ENCODE data around the gene VIT.

The VIT gene

DNA sequence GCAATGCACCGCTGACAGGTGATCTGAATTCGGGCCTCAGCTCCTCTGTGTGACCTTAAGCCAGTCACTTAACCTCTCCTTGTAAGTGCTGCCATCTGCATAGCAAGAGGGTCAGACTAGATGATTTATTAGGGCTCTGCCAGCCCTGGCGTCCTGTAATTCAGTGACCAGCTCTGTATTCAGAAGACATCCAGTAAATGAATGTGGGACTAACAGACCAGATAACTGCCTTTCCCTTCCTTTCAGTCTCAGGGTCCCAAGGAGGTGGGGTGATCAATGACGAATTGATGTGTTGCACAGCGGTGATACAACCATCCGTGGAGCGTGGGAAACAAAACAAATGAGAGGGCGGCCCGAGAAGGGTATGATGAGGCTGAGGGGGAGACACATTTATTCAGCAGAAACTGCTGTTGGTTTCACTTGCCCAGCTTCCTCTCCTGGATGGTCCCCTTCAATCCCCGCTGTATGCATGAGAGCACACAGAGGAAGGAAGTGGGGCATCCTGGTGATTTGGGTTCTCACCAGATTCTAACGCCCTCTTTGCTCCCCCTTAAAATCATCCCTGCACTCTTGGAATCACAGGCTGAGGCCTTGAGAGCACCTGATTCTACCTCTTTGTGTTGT lies 92.8 kb downstream of the VIT start:
- in situ Hi-C loops (cut with HindIII; ENCODE audit: low pct_ligation_motif_present, low sequenced_read_pairs): no loop called here
- DNase-seq: no peak
- Histone ChIP-seq H3K36me3 (replicated peaks) (no peaks in the 10 kb centered on the region), H3K27me3 (replicated peaks) (no peaks in the 10 kb centered on the region), H3K27ac (no peak overlapping the region), H3K4me3 (ENCODE audit: low read depth, low read length) (no peak overlapping the region)
- TF ChIP-seq, protein P1, sequence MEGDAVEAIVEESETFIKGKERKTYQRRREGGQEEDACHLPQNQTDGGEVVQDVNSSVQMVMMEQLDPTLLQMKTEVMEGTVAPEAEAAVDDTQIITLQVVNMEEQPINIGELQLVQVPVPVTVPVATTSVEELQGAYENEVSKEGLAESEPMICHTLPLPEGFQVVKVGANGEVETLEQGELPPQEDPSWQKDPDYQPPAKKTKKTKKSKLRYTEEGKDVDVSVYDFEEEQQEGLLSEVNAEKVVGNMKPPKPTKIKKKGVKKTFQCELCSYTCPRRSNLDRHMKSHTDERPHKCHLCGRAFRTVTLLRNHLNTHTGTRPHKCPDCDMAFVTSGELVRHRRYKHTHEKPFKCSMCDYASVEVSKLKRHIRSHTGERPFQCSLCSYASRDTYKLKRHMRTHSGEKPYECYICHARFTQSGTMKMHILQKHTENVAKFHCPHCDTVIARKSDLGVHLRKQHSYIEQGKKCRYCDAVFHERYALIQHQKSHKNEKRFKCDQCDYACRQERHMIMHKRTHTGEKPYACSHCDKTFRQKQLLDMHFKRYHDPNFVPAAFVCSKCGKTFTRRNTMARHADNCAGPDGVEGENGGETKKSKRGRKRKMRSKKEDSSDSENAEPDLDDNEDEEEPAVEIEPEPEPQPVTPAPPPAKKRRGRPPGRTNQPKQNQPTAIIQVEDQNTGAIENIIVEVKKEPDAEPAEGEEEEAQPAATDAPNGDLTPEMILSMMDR (IDR thresholded peaks at IDR 0.05; ENCODE audit: low read depth, low read length, missing control alignments): no peak

DNA sequence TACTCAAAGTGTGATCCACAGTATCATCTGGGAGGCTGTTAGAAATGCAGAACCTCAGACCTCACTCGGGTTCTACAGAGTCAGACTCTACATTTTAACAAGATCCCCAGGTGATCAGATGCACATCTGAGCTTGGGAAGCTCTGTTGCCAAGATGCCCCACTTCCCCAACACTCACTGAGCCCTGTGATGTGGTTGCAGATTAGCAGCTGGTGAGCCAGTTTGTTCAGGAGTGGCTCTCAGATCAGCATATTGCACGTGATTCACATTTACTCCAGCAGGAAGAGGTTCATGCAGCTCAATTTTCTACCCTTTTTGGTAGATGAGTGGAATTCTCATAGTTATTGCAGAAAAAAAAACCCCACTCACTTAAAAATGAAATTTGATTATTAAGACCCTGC lies 96.4 kb downstream of the VIT start:
- DNase-seq: no peak
- Histone ChIP-seq H3K27me3 (replicated peaks) (no peaks in the 10 kb centered on the region), H3K4me3 (ENCODE audit: low read depth, low read length) (no peak overlapping the region), H3K36me3 (replicated peaks) (no peaks in the 10 kb centered on the region), H3K27ac (no peak overlapping the region)
- TF ChIP-seq, protein P1 (IDR thresholded peaks at IDR 0.05; ENCODE audit: low read depth, low read length, missing control alignments): no peak
- in situ Hi-C loops (cut with HindIII; ENCODE audit: low pct_ligation_motif_present, low sequenced_read_pairs): no loop called here

DNA sequence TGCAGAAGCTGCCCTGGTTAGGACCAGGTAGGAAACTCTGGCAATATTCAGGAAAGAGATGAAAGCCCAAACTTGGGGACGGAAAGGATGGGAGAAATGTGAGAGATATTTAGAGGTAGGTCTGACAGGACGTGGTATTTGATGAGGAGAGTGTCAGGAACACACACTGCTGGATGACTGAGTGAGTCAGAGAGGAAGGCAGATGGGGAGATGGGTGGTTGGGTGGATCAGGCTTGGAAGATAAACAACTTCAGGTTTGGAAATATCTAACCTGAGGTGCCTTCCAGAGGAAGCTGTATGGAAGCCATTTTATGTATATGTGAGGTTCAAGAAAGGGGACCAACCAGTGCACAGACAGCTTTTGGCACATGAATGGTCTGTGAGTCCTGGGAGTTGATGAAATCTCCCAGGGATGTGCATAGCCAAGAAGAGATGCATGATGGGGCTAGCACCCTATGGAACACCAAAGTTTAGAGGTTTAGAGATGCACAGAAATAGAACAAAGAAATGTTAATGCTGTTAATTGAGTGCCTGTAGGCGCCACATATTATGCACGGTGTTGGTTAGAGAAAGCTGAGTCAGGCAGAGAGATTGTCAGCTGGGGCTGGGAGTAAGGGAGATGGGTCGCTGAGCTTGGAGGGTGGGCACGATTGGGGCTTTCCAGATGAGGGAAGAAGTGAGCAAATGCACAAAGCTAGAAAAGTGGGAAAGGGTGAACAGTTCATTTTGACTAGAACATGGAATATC lies 101.0 kb downstream of the VIT start:
- Histone ChIP-seq H3K27me3 (replicated peaks) (no peaks in the 10 kb centered on the region), H3K4me3 (ENCODE audit: low read depth, low read length) (no peak overlapping the region), H3K27ac (no peak overlapping the region), H3K36me3 (replicated peaks) (no peaks in the 10 kb centered on the region)
- no peak for DNase-seq
- in situ Hi-C loops (cut with HindIII; ENCODE audit: low pct_ligation_motif_present, low sequenced_read_pairs): no loop called here
- TF ChIP-seq, protein P1 (IDR thresholded peaks at IDR 0.05; ENCODE audit: low read depth, low read length, missing control alignments): no peak

DNA sequence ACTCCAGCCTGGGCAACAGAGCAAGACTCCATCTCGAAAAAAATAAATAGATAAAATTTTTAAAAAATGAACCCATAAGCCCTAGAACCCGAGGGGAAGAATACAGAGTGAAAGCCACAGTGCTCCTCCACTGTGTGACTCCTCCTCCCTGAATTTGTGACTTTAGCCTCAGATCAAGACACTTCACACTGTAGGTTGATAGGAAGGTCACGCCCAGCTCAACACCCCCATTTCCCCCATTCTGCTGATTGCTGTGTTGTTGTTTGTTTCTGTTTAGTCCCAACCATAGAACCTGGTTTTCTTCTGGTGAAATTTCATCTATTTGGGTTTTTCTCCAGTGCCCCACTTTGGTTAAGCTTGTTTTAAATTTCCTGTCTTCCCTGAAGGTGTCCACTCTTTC lies 102.2 kb downstream of the VIT start:
- Histone ChIP-seq H3K36me3 (replicated peaks) (no peaks in the 10 kb centered on the region), H3K27ac (no peak overlapping the region), H3K27me3 (replicated peaks) (no peaks in the 10 kb centered on the region), H3K4me3 (ENCODE audit: low read depth, low read length) (no peak overlapping the region)
- in situ Hi-C loops (cut with HindIII; ENCODE audit: low pct_ligation_motif_present, low sequenced_read_pairs): no loop called here
- no peak for DNase-seq
- TF ChIP-seq, protein P1 (IDR thresholded peaks at IDR 0.05; ENCODE audit: low read depth, low read length, missing control alignments): no peak

DNA sequence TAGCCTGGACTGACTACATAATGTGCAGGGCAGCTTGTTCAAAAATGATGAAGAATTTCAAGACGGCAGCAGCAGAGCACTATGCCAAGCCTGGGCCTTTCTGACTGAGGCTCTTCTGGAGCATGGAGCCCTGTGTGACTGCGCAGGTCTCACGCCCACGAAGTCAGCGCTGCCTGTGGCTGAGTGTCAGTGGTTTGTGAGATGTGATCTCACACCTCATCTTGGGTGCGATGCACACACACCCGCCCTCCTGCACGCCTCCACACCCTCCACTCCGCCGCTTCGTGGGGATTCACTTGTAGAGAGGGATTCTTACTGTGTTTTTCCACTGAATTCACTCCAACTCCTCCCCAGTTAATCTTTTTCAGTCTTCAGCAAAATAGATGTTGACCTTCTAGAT lies 103.9 kb downstream of the VIT start:
- no peak for DNase-seq
- Histone ChIP-seq H3K27me3 (replicated peaks) (no peaks in the 10 kb centered on the region), H3K27ac (no peak overlapping the region), H3K36me3 (replicated peaks) (no peaks in the 10 kb centered on the region), H3K4me3 (ENCODE audit: low read depth, low read length) (no peak overlapping the region)
- in situ Hi-C loops (cut with HindIII; ENCODE audit: low pct_ligation_motif_present, low sequenced_read_pairs): no loop called here
- TF ChIP-seq, protein P1 (IDR thresholded peaks at IDR 0.05; ENCODE audit: low read depth, low read length, missing control alignments): no peak
